Mesothelial cell of epicardium (in vitro differentiated cells): Measurements from ENCODE around the gene OR5AR1. TPM values are rescaled to one million over a fixed set of nuclear protein-coding genes. Genes with fewer than 3 reads are reported as not detected.

Experiments
- DNase-seq, 2 experiments: peaks; one replicate each; pipeline ENCODE4 v3.0.0; 2021; ENCODE audit warnings: low spot score in 2 of 2; ENCODE audit not compliant: unreplicated experiment in 2 of 2
- H3K27ac Mint-ChIP-seq: 2 replicates; pipeline ENCODE4 v1.8.0; 2021; ENCODE audit warnings: mixed read lengths
- H3K27me3 Mint-ChIP-seq: 2 replicates; pipeline ENCODE4 v1.8.0; 2021; ENCODE audit warnings: low read depth, mixed read lengths
- H3K36me3 Mint-ChIP-seq: 2 replicates; pipeline ENCODE4 v1.8.0; 2021; ENCODE audit warnings: mixed read lengths
- H3K4me1 Mint-ChIP-seq: 2 replicates; pipeline ENCODE4 v1.8.0; 2021; ENCODE audit warnings: mixed read lengths
- H3K4me3 Mint-ChIP-seq: 2 replicates; pipeline ENCODE4 v1.8.0; 2021; ENCODE audit warnings: mild to moderate bottlenecking, moderate library complexity, mixed read lengths
- H3K9me3 Mint-ChIP-seq: 2 replicates; pipeline ENCODE4 v1.8.0; 2021; ENCODE audit warnings: mixed read lengths
- CTCF ChIP-seq: fragments of 200-600 bp; sonication (generic); IDR thresholded peaks from one replicate; pipeline ENCODE4 v1.5.0; 2021; ENCODE audit warnings: antibody characterized with exemption; ENCODE audit not compliant: unreplicated experiment
- total RNA-seq: library from RNA; stranded (reverse); gene quantifications from 3 replicates; pipeline ENCODE4 v1.2.1, GENCODE V29; 2021

The OR5AR1 gene
- not detected in 3 replicates for total RNA-seq

- no peak for DNase-seq
- no peak within 1 kb of the TSS for H3K4me3 Mint-ChIP-seq
Measured at GRCh38 chr11:56663386-56663785, at the start of gene OR5AR1. TSS of gene OR5AR1 (plus strand) at chr11:56663686. CDS start at chr11:56663686, 0 bp downstream.

GRCh38 chr11:56624661-56625110 is 38.8 kb upstream of the OR5AR1 start:
- Mint-ChIP-seq H3K4me3 (no peak overlapping the region), H3K27ac (peak overlapping the region; percentile 75), H3K9me3 (no peaks in the 10 kb centered on the region)

More at GRCh38 chr11:56663386-56663785, at the start of gene OR5AR1:
- no peaks in the 10 kb centered on the region for H3K36me3 Mint-ChIP-seq
- no peak for TF ChIP-seq CTCF
- H3K4me1 Mint-ChIP-seq = no peaks in the 10 kb centered on the region
- no peaks in the 10 kb centered on the region for H3K27me3 Mint-ChIP-seq
- no peak within 1 kb of the TSS for H3K27ac Mint-ChIP-seq
- H3K9me3 Mint-ChIP-seq = no peaks in the 10 kb centered on the region

GRCh38 chr11:56625946-56626345 is 37.5 kb upstream of the OR5AR1 start:
- Mint-ChIP-seq H3K4me3 (no peak overlapping the region), H3K27me3 (no peaks in the 10 kb centered on the region), H3K4me1 (peaks cover 20% of the 10 kb centered on the region), H3K9me3 (no peaks in the 10 kb centered on the region), H3K27ac (no peak overlapping the region), H3K36me3 (no peaks in the 10 kb centered on the region)
- no peak for DNase-seq
- TF ChIP-seq CTCF = no peak

More at GRCh38 chr11:56624661-56625110, 38.8 kb upstream of the OR5AR1 start:
- TF ChIP-seq CTCF = peak; percentile 35
- H3K27me3 Mint-ChIP-seq = peaks cover 2% of the 10 kb centered on the region
- peaks cover 16% of the 10 kb centered on the region for H3K4me1 Mint-ChIP-seq
- no peak for DNase-seq
- no peaks in the 10 kb centered on the region for H3K36me3 Mint-ChIP-seq

GRCh38 chr11:56632329-56632728 is 31.2 kb upstream of the OR5AR1 start:
- Mint-ChIP-seq H3K4me1 (peaks cover 6% of the 10 kb centered on the region), H3K4me3 (no peak overlapping the region), H3K27ac (no peak overlapping the region), H3K9me3 (no peaks in the 10 kb centered on the region), H3K36me3 (no peaks in the 10 kb centered on the region), H3K27me3 (peaks cover 14% of the 10 kb centered on the region)
- no peak for TF ChIP-seq CTCF
- no peak for DNase-seq

- no peak for DNase-seq
- no peak for TF ChIP-seq CTCF
- Mint-ChIP-seq H3K27ac (no peak overlapping the region), H3K4me3 (no peak overlapping the region), H3K36me3 (no peaks in the 10 kb centered on the region), H3K9me3 (peaks cover 7% of the 10 kb centered on the region), H3K4me1 (no peaks in the 10 kb centered on the region), H3K27me3 (peaks cover 12% of the 10 kb centered on the region)
Measured at GRCh38 chr11:56636861-56637260, 26.6 kb upstream of the OR5AR1 start.

- no peaks in the 10 kb centered on the region for H3K36me3 Mint-ChIP-seq
- H3K4me1 Mint-ChIP-seq = no peaks in the 10 kb centered on the region
- H3K27me3 Mint-ChIP-seq = peaks cover 12% of the 10 kb centered on the region
- no peak for TF ChIP-seq CTCF
- H3K9me3 Mint-ChIP-seq = peaks cover 7% of the 10 kb centered on the region
- no peak overlapping the region for H3K27ac Mint-ChIP-seq
- no peak for DNase-seq
- no peak overlapping the region for H3K4me3 Mint-ChIP-seq
Measured at GRCh38 chr11:56637500-56637899, 26.0 kb upstream of the OR5AR1 start.
